ENCODE data around the gene UBE2N.

UBE2N gene

DNA sequence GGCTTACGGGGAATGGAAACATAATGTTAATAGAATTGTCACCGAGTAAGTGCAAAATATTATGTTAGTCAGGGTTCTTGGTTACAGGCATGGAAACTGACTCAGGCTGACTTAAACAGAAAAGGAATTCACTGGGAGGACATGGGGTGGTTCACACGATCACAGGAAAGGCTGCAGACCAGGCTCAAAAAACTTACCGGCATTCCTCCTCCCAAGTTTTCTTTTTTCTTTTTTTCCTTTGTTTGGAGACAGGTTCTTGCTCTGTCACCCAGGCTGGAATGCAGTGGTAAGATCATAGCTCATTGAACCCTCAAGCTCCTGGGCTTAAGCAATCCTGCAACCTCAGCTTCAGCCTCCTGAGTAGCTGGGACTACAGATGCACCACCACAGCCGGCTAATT, 11.9 kb upstream of the UBE2N start:
- H3K23ac ChIP-seq (ENCODE audit: low read length in 2 of 2), result no peak overlapping the region
- H2BK15ac ChIP-seq (ENCODE audit: low read depth, poor library complexity, severe bottlenecking), result no peak overlapping the region
- no peaks in the 10 kb centered on the region for H3K79me1 ChIP-seq (replicated peaks; ENCODE audit: low read length, poor library complexity, severe bottlenecking)
- no peak overlapping the region for H3K4ac ChIP-seq (ENCODE audit: low read depth in 1 of 2, low read length in 2 of 2)
- WGBS, result 84% methylated on average over 5 of the region's 5 CpGs
- H3K9me3 ChIP-seq (ENCODE audit: control insufficient read depth, low read length), result no peaks in the 10 kb centered on the region
- H4K91ac ChIP-seq (ENCODE audit: low read length), result no peak overlapping the region
- peaks cover 2% of the 10 kb centered on the region for H3K4me1 ChIP-seq (ENCODE audit: control insufficient read depth, insufficient read depth, low read depth, low read length)
- H3K4me2 ChIP-seq (ENCODE audit: low read length, poor library complexity, severe bottlenecking), result no peak overlapping the region
- H3K9ac ChIP-seq (ENCODE audit: low read length), result no peak overlapping the region
- no peak overlapping the region for H2AFZ ChIP-seq (ENCODE audit: low read depth, low read length)
- H4K8ac ChIP-seq (ENCODE audit: low read length), result no peak overlapping the region
- H3K18ac ChIP-seq (ENCODE audit: low read depth in 1 of 2, low read length in 2 of 2), result no peak overlapping the region
- no peaks in the 10 kb centered on the region for H3K27me3 ChIP-seq (ENCODE audit: control insufficient read depth in 1 of 2, insufficient read depth in 1 of 2, low read length in 2 of 2)
- no peak overlapping the region for H3K14ac ChIP-seq (ENCODE audit: low read length in 2 of 2)
- no peak overlapping the region for H3K4me3 ChIP-seq (ENCODE audit: insufficient read depth in 1 of 2, low read depth in 1 of 2, low read length in 2 of 2)
- no peaks in the 10 kb centered on the region for H3K36me3 ChIP-seq (ENCODE audit: control insufficient read depth in 1 of 2, insufficient read depth in 2 of 2, low read depth in 1 of 2, low read length in 2 of 2)
- H2BK12ac ChIP-seq (ENCODE audit: low read length in 2 of 2), result no peak overlapping the region
- H3K27ac ChIP-seq (ENCODE audit: low read length, poor library complexity, severe bottlenecking), result no peak overlapping the region
- H2BK120ac ChIP-seq (ENCODE audit: low read depth, low read length), result no peak overlapping the region
- peak; percentile 37 for DNase-seq
- H2AK5ac ChIP-seq (ENCODE audit: low read length, severe bottlenecking), result no peak overlapping the region
- H2BK5ac ChIP-seq (ENCODE audit: low read depth, low read length, poor library complexity, severe bottlenecking), result no peak overlapping the region

GRCh38 chr12:93451423-93452158, 9.8 kb upstream of the UBE2N start:
- Histone ChIP-seq H3K36me3 (ENCODE audit: control insufficient read depth in 1 of 2, insufficient read depth in 2 of 2, low read depth in 1 of 2, low read length in 2 of 2) (no peaks in the 10 kb centered on the region), H2BK5ac (ENCODE audit: low read depth, low read length, poor library complexity, severe bottlenecking) (no peak overlapping the region), H2BK15ac (ENCODE audit: low read depth, poor library complexity, severe bottlenecking) (no peak overlapping the region), H4K91ac (ENCODE audit: low read length) (no peak overlapping the region), H3K4me1 (ENCODE audit: control insufficient read depth, insufficient read depth, low read depth, low read length) (peaks cover 2% of the 10 kb centered on the region), H3K14ac (ENCODE audit: low read length in 2 of 2) (no peak overlapping the region), H2AFZ (ENCODE audit: low read depth, low read length) (no peak overlapping the region), H3K27ac (ENCODE audit: low read length, poor library complexity, severe bottlenecking) (no peak overlapping the region), H3K4me3 (ENCODE audit: insufficient read depth in 1 of 2, low read depth in 1 of 2, low read length in 2 of 2) (no peak overlapping the region), H3K4ac (ENCODE audit: low read depth in 1 of 2, low read length in 2 of 2) (no peak overlapping the region), H3K4me2 (ENCODE audit: low read length, poor library complexity, severe bottlenecking) (no peak overlapping the region), H4K8ac (ENCODE audit: low read length) (no peak overlapping the region), H3K79me1 (replicated peaks; ENCODE audit: low read length, poor library complexity, severe bottlenecking) (no peaks in the 10 kb centered on the region), H2AK5ac (ENCODE audit: low read length, severe bottlenecking) (no peak overlapping the region), H3K9me3 (ENCODE audit: control insufficient read depth, low read length) (no peaks in the 10 kb centered on the region), H2BK12ac (ENCODE audit: low read length in 2 of 2) (no peak overlapping the region), H3K23ac (ENCODE audit: low read length in 2 of 2) (no peak overlapping the region), H3K9ac (ENCODE audit: low read length) (no peak overlapping the region), H2BK120ac (ENCODE audit: low read depth, low read length) (no peak overlapping the region), H3K27me3 (ENCODE audit: control insufficient read depth in 1 of 2, insufficient read depth in 1 of 2, low read length in 2 of 2) (no peaks in the 10 kb centered on the region), H3K18ac (ENCODE audit: low read depth in 1 of 2, low read length in 2 of 2) (no peak overlapping the region)
- 79% methylated on average over 3 of the region's 3 CpGs for WGBS
- DNase-seq, result no peak

- no peak overlapping the region for H3K4ac ChIP-seq (ENCODE audit: low read depth in 1 of 2, low read length in 2 of 2)
- no peak overlapping the region for H2BK12ac ChIP-seq (ENCODE audit: low read length in 2 of 2)
- no peak overlapping the region for H2AFZ ChIP-seq (ENCODE audit: low read depth, low read length)
- no peak overlapping the region for H2BK120ac ChIP-seq (ENCODE audit: low read depth, low read length)
- H3K9me3 ChIP-seq (ENCODE audit: control insufficient read depth, low read length), result no peaks in the 10 kb centered on the region
- no peak overlapping the region for H3K18ac ChIP-seq (ENCODE audit: low read depth in 1 of 2, low read length in 2 of 2)
- H3K4me3 ChIP-seq (ENCODE audit: insufficient read depth in 1 of 2, low read depth in 1 of 2, low read length in 2 of 2), result no peak overlapping the region
- no peak overlapping the region for H3K9ac ChIP-seq (ENCODE audit: low read length)
- WGBS, result 100% methylated on average over 1 of the region's 1 CpG
- no peaks in the 10 kb centered on the region for H3K79me1 ChIP-seq (replicated peaks; ENCODE audit: low read length, poor library complexity, severe bottlenecking)
- H3K14ac ChIP-seq (ENCODE audit: low read length in 2 of 2), result no peak overlapping the region
- H4K91ac ChIP-seq (ENCODE audit: low read length), result no peak overlapping the region
- H3K4me2 ChIP-seq (ENCODE audit: low read length, poor library complexity, severe bottlenecking), result no peak overlapping the region
- H2BK15ac ChIP-seq (ENCODE audit: low read depth, poor library complexity, severe bottlenecking), result no peak overlapping the region
- H3K36me3 ChIP-seq (ENCODE audit: control insufficient read depth in 1 of 2, insufficient read depth in 2 of 2, low read depth in 1 of 2, low read length in 2 of 2), result no peaks in the 10 kb centered on the region
- H3K4me1 ChIP-seq (ENCODE audit: control insufficient read depth, insufficient read depth, low read depth, low read length), result peaks cover 2% of the 10 kb centered on the region
- no peak overlapping the region for H3K23ac ChIP-seq (ENCODE audit: low read length in 2 of 2)
- H2AK5ac ChIP-seq (ENCODE audit: low read length, severe bottlenecking), result no peak overlapping the region
- H3K27ac ChIP-seq (ENCODE audit: low read length, poor library complexity, severe bottlenecking), result no peak overlapping the region
- H3K27me3 ChIP-seq (ENCODE audit: control insufficient read depth in 1 of 2, insufficient read depth in 1 of 2, low read length in 2 of 2), result no peaks in the 10 kb centered on the region
- H2BK5ac ChIP-seq (ENCODE audit: low read depth, low read length, poor library complexity, severe bottlenecking), result no peak overlapping the region
- H4K8ac ChIP-seq (ENCODE audit: low read length), result no peak overlapping the region
- DNase-seq, result no peak
Observed at GRCh38 chr12:93449277-93449676, 7.5 kb upstream of the UBE2N start.

GRCh38 chr12:93448796-93449195, 7.0 kb upstream of the UBE2N start:
- H3K79me1 ChIP-seq (replicated peaks; ENCODE audit: low read length, poor library complexity, severe bottlenecking), result no peaks in the 10 kb centered on the region
- H4K91ac ChIP-seq (ENCODE audit: low read length), result no peak overlapping the region
- no peak overlapping the region for H4K8ac ChIP-seq (ENCODE audit: low read length)
- H3K4me2 ChIP-seq (ENCODE audit: low read length, poor library complexity, severe bottlenecking), result no peak overlapping the region
- H3K9ac ChIP-seq (ENCODE audit: low read length), result no peak overlapping the region
- H3K27ac ChIP-seq (ENCODE audit: low read length, poor library complexity, severe bottlenecking), result no peak overlapping the region
- peaks cover 1% of the 10 kb centered on the region for H3K4me1 ChIP-seq (ENCODE audit: control insufficient read depth, insufficient read depth, low read depth, low read length)
- H2AK5ac ChIP-seq (ENCODE audit: low read length, severe bottlenecking), result no peak overlapping the region
- no peak overlapping the region for H3K18ac ChIP-seq (ENCODE audit: low read depth in 1 of 2, low read length in 2 of 2)
- no peak overlapping the region for H3K4me3 ChIP-seq (ENCODE audit: insufficient read depth in 1 of 2, low read depth in 1 of 2, low read length in 2 of 2)
- no peak overlapping the region for H3K14ac ChIP-seq (ENCODE audit: low read length in 2 of 2)
- 90% methylated on average over 5 of the region's 5 CpGs for WGBS
- H3K27me3 ChIP-seq (ENCODE audit: control insufficient read depth in 1 of 2, insufficient read depth in 1 of 2, low read length in 2 of 2), result no peaks in the 10 kb centered on the region
- DNase-seq, result no peak
- H3K23ac ChIP-seq (ENCODE audit: low read length in 2 of 2), result no peak overlapping the region
- H2BK12ac ChIP-seq (ENCODE audit: low read length in 2 of 2), result no peak overlapping the region
- H2BK15ac ChIP-seq (ENCODE audit: low read depth, poor library complexity, severe bottlenecking), result no peak overlapping the region
- no peak overlapping the region for H3K4ac ChIP-seq (ENCODE audit: low read depth in 1 of 2, low read length in 2 of 2)
- no peaks in the 10 kb centered on the region for H3K36me3 ChIP-seq (ENCODE audit: control insufficient read depth in 1 of 2, insufficient read depth in 2 of 2, low read depth in 1 of 2, low read length in 2 of 2)
- H2AFZ ChIP-seq (ENCODE audit: low read depth, low read length), result no peak overlapping the region
- H2BK120ac ChIP-seq (ENCODE audit: low read depth, low read length), result no peak overlapping the region
- H2BK5ac ChIP-seq (ENCODE audit: low read depth, low read length, poor library complexity, severe bottlenecking), result no peak overlapping the region
- no peaks in the 10 kb centered on the region for H3K9me3 ChIP-seq (ENCODE audit: control insufficient read depth, low read length)
